NCI-H1048 (cell line): Measurements from ENCODE around the gene TXNDC9.
"Not testable (repeated sequence)": the region's sequence is repeated elsewhere in the genome, so short reads cannot be mapped to it uniquely, and the experiment has no call there.

Source experiments
- DNase-seq: peaks from one replicate; lab custom pipeline; 2025; lab: John Stamatoyannopoulos, UW

TXNDC9 gene

DNA sequence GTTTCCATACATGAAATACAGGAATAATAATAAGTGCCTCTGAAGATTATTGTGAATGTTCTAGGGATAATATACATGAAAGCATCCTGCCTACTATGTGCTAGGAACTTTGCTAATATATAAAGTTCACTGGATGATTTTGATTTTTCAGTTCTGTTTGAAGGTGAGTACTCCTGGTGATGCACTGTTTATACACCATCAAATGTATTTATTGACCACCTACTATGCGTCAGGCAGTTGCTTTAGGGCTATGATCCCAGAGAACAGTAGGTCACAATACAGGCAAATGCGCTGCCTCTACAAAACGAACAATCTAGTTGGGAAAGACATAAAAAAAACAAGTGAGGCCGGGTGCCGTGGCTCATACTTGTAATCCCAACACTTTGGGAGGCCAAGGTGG, 10.7 kb downstream of the TXNDC9 start:
- no peak for DNase-seq

- not testable (repeated sequence) for DNase-seq
These were observed 18.3 kb downstream of the TXNDC9 start for GRCh38 chr2:99317873-99318200.

GRCh38 chr2:99317161-99317872, 18.8 kb downstream of the TXNDC9 start:
- DNase-seq = no peak

DNA sequence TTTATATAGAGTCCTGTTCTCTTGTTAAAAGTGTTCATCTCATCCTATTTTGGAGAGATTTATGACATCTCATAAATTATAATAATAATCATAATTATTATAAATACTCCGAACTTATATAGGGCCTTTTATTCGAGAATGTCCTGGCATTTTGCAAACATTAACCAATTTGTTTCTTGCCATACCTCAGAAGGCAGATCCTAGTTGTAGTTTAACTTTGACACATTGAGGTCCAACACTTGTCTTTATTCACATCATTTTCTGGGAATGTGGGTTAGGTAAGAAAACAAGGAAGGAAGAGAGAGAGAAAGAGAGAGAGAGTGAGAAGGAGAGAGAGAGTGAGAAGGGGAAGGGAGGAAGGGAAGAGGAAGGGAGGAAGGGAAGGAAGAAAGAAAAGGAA, 35.0 kb downstream of the TXNDC9 start, which contains the start of gene LYG1:
TSS of gene LYG1 (minus strand) at position 101 of the 400 bp plus-strand sequence. CDS start 5,527 bp downstream, outside the sequence.
- not testable (repeated sequence) for DNase-seq

GRCh38 chr2:99299580-99299979, 36.6 kb downstream of the TXNDC9 start:
- DNase-seq = no peak

GRCh38 chr2:99297994-99298393, 38.1 kb downstream of the TXNDC9 start:
- DNase-seq = no peak

GRCh38 chr2:99285526-99285925, 50.6 kb downstream of the TXNDC9 start:
- no peak for DNase-seq

DNA sequence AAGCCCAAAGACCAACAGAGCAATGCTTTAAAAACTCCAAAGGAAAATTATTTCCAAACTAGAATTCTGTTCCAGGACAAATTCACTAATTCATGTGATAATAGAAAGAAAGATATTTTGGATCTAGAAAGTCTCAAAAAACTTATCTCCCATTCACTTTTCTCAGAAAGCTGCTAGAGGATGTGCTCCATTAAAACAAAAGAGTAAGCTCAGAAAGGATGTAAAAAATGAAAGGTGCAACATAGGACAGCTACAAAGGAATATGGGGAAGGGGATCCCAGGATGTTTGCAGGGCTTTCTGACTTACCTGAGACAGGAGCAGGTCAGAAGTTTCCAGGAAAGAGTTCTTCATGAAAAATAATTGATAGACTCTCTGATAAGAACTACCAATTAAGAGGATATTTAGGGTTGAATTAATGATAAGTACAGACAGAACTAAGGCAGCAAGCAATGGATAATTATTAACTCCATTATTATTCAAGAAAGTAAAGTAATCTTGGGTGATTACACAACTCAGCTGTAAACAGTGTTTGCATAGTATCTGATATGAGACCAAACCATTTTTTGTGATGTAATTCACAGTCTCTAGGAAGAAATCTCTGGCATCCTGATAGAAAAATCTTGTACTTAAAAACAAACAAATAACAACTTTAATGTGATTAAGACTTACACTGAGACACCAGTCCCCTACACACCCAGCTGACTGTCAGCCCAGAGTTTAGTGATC, 56.0 kb downstream of the TXNDC9 start:
- DNase-seq = no peak

- no peak for DNase-seq
These were observed 57.3 kb downstream of the TXNDC9 start for GRCh38 chr2:99278793-99279291.

GRCh38 chr2:99278195-99278765, 57.9 kb downstream of the TXNDC9 start:
- DNase-seq = not testable (repeated sequence)

DNA sequence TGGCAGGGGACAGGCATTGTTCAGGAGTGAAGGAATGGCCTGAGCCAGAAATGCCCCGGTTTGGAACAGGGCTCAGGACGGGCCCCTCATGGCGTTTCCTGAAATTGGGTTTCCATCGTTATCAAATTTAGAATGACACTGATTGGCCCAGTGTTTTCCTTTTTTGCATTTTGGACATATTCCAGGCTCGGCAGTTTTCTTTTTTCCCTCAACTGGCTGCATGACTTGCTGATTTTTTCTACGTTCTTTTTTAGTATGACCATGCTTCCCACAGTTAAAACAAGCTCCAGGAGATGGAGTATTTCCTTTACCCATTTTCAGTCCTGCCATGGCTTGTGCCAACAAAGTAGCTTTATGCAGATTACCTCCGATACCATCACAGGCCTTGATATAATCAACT, 60.3 kb downstream of the TXNDC9 start:
- no peak for DNase-seq
